Measurements from ENCODE around the gene SNAPC5. TPM values are rescaled to one million over a fixed set of nuclear protein-coding genes. Genes with fewer than 3 reads are reported as not detected.
"Not testable (repeated sequence)": the region's sequence is repeated elsewhere in the genome, so short reads cannot be mapped to it uniquely, and the experiment has no call there.

SNAPC5 gene
- total RNA-seq, 2 donors from 2014 or later, result 30.3 to 38.1 TPM

- ATAC-seq (ENCODE audit: insufficient number of reproducible peaks, low FRiP score, low read depth) (no peak), DNase-seq (ENCODE audit: low spot score) (no peak)
- Histone ChIP-seq H3K36me3 (no peaks in the 10 kb centered on the region), H3K27ac (no peak overlapping the region), H3K9me3 (no peaks in the 10 kb centered on the region), H3K4me3 (no peak overlapping the region), H3K4me1 (ENCODE audit: control insufficient read depth in 1 of 2, low read depth in 2 of 2) (no peaks in the 10 kb centered on the region), H3K27me3 (replicated peaks; ENCODE audit: insufficient read depth) (no peaks in the 10 kb centered on the region)
- TF ChIP-seq CTCF (IDR thresholded peaks at IDR 0.05), result no peak
These were observed 34.9 kb downstream of the SNAPC5 start for GRCh38 chr15:66462627-66463026.

GRCh38 chr15:66461917-66462316 is 35.6 kb downstream of the SNAPC5 start:
- H3K9me3 ChIP-seq, result no peaks in the 10 kb centered on the region
- no peaks in the 10 kb centered on the region for H3K4me1 ChIP-seq (ENCODE audit: control insufficient read depth in 1 of 2, low read depth in 2 of 2)
- H3K36me3 ChIP-seq, result no peaks in the 10 kb centered on the region
- no peaks in the 10 kb centered on the region for H3K27me3 ChIP-seq (replicated peaks; ENCODE audit: insufficient read depth)
- DNase-seq (ENCODE audit: low spot score) (no peak), ATAC-seq (ENCODE audit: insufficient number of reproducible peaks, low FRiP score, low read depth) (no peak)
- H3K4me3 ChIP-seq, result no peak overlapping the region
- no peak overlapping the region for H3K27ac ChIP-seq
- no peak for TF ChIP-seq CTCF (IDR thresholded peaks at IDR 0.05)

DNA sequence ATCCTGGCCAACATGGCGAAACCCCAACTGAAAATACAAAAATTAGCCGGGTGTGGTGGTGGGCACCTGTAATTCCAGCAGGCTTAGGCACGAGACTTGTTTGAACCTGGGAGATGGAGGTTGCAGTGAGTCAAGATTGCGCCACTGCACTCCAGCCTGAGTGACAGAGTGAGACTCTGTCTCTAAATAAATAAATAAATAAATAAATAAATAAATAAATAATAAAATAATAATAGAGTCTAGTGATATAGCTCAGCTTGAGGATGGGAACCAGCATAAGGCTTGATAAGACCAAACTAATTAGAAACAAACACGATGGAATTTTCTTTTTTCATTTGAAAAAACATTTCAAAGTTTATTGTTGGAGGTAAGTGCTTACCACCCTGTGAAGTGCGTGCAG is 36.3 kb downstream of the SNAPC5 start:
- not testable (repeated sequence) for H3K4me1 ChIP-seq (ENCODE audit: control insufficient read depth in 1 of 2, low read depth in 2 of 2); H3K27me3 ChIP-seq (replicated peaks; ENCODE audit: insufficient read depth); H3K4me3 ChIP-seq; H3K36me3 ChIP-seq; DNase-seq (ENCODE audit: low spot score); H3K27ac ChIP-seq; ATAC-seq (ENCODE audit: insufficient number of reproducible peaks, low FRiP score, low read depth); H3K9me3 ChIP-seq

DNA sequence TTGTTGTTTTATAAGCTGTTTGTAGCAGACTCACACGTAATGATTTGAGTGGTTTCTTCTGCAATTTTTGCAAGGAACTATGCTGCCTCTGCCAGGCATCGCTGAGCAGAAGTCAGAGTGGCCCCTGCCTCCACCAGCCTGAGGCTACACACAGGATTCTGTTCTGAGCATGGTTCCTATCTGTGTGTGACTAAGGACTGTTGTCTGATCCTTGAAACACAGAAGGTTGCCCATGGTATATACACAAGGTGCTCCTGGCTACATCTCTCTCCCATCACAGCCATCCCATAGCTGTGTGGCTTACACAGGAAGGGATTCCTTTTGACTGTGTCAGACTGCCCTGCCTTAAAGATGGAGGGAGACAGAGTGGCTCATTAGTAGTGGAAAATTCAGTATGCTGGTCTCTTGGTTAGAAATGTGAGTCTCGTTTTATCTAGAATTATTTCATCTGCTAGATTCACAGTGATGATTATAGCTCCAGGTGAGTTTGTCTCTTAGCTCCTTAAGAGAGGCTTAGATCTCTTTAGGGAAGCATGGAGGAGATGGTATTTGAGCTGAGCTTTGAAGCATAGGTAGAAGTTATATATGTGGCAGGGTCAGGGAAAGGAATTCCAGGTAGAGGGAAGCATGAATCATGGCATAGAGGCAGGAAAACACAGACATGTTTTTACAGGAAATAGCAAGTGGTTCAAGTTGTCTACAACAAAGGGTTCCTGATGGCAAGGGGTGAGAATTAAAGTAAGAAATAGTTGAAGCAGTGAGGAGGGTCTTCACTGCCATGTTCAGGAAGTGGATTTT is 37.5 kb downstream of the SNAPC5 start:
- ATAC-seq (ENCODE audit: insufficient number of reproducible peaks, low FRiP score, low read depth), result no peak
- TF ChIP-seq CTCF (IDR thresholded peaks at IDR 0.05), result no peak
- H3K4me1 ChIP-seq (ENCODE audit: control insufficient read depth in 1 of 2, low read depth in 2 of 2), result no peaks in the 10 kb centered on the region
- no peaks in the 10 kb centered on the region for H3K9me3 ChIP-seq
- no peaks in the 10 kb centered on the region for H3K36me3 ChIP-seq
- no peak for DNase-seq (ENCODE audit: low spot score)
- H3K27ac ChIP-seq, result no peak overlapping the region
- H3K27me3 ChIP-seq (replicated peaks; ENCODE audit: insufficient read depth), result no peaks in the 10 kb centered on the region
- no peak overlapping the region for H3K4me3 ChIP-seq

DNA sequence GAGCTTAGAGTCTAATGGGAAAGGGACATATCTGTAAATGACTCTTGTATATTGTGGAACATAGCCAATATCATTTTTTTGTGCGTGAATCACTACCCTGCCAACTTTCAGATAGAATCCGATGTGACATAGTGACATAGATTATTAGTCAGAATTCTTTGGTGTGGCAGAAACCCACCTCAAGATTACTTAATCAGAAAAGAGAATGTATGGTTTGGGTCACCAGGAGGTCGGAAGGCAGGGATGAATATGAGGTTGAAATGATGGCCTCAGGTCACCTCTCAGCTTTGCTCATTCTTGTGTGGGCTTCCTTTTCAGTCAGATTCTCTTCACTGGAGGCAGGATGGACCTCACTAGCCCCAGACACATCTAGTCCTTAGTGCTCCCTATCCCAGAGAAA is 41.4 kb downstream of the SNAPC5 start:
- DNase-seq (ENCODE audit: low spot score), result no peak
- H3K9me3 ChIP-seq, result no peaks in the 10 kb centered on the region
- H3K27me3 ChIP-seq (replicated peaks; ENCODE audit: insufficient read depth), result no peaks in the 10 kb centered on the region
- no peak overlapping the region for H3K27ac ChIP-seq
- TF ChIP-seq CTCF (IDR thresholded peaks at IDR 0.05), result no peak
- H3K4me3 ChIP-seq, result no peak overlapping the region
- no peaks in the 10 kb centered on the region for H3K36me3 ChIP-seq
- H3K4me1 ChIP-seq (ENCODE audit: control insufficient read depth in 1 of 2, low read depth in 2 of 2), result no peaks in the 10 kb centered on the region
- ATAC-seq (ENCODE audit: insufficient number of reproducible peaks, low FRiP score, low read depth), result no peak

DNA sequence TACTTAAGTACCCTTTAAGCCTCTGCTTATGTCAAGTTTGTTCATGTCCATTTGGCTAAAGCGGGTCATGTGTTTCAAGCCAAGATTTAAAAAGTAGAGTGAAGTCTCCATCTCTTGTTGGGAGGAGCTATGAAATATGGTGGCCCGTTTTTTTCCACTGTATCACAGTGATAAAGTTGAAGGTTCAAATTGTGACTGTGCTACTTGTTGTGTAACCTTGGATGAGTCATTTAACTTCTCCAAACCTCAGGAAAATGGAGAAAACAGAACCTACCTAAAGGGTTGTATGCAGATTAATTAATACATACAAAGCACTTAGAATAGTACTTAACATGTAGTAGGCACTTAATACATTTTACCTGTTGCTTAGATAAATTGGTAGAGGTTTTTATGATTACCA is 43.4 kb downstream of the SNAPC5 start:
- DNase-seq (ENCODE audit: low spot score) (no peak), ATAC-seq (ENCODE audit: insufficient number of reproducible peaks, low FRiP score, low read depth) (no peak)
- H3K4me1 ChIP-seq (ENCODE audit: control insufficient read depth in 1 of 2, low read depth in 2 of 2), result no peaks in the 10 kb centered on the region
- no peaks in the 10 kb centered on the region for H3K36me3 ChIP-seq
- TF ChIP-seq CTCF (IDR thresholded peaks at IDR 0.05), result no peak
- no peak overlapping the region for H3K4me3 ChIP-seq
- H3K27ac ChIP-seq, result no peak overlapping the region
- no peaks in the 10 kb centered on the region for H3K27me3 ChIP-seq (replicated peaks; ENCODE audit: insufficient read depth)
- H3K9me3 ChIP-seq, result no peaks in the 10 kb centered on the region
